ENCODE measurements around the gene RUVBL2.

DNA sequence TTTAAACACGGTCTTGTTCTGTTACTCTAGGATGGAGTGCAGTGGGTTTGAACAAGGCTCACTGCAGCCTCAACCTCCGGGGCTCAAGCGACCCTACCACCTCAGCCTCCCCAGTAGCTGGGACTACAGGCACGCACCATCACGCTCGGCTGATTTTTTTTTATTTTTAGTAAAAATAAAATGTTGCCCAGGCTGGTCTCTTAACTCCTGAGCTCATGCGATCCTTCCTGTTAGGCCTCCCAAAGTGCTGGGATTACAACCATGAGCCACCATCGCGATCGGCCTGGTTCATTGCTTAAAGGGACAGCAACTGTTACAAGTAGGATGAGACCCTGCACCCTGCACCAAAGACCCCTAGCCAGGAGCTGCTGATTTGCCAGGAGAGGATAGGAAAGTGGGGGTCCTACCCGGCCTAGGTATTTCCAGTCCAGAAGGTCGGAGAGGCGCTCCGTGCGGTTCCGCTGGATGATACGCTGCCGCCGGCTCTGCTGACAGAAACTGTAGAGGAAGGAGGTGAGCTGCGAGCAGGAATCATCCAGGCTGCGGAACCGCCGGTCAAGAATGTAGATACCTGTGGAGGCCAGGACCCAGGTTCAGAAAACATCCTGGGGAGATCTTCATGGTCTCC lies 23.4 kb upstream of the RUVBL2 start:
- TF ChIP-seq POLR2AphosphoS5 (IDR thresholded peaks at IDR 0.05; ENCODE audit: low read depth, low read length) (no peak), TAF1 (IDR thresholded peaks at IDR 0.05; ENCODE audit: borderline replicate concordance, insufficient read depth, low read length) (no peak), SIN3A (IDR thresholded peaks at IDR 0.05; ENCODE audit: borderline replicate concordance, insufficient read depth, low read length) (no peak)
- TF ChIP-seq, protein P1, sequence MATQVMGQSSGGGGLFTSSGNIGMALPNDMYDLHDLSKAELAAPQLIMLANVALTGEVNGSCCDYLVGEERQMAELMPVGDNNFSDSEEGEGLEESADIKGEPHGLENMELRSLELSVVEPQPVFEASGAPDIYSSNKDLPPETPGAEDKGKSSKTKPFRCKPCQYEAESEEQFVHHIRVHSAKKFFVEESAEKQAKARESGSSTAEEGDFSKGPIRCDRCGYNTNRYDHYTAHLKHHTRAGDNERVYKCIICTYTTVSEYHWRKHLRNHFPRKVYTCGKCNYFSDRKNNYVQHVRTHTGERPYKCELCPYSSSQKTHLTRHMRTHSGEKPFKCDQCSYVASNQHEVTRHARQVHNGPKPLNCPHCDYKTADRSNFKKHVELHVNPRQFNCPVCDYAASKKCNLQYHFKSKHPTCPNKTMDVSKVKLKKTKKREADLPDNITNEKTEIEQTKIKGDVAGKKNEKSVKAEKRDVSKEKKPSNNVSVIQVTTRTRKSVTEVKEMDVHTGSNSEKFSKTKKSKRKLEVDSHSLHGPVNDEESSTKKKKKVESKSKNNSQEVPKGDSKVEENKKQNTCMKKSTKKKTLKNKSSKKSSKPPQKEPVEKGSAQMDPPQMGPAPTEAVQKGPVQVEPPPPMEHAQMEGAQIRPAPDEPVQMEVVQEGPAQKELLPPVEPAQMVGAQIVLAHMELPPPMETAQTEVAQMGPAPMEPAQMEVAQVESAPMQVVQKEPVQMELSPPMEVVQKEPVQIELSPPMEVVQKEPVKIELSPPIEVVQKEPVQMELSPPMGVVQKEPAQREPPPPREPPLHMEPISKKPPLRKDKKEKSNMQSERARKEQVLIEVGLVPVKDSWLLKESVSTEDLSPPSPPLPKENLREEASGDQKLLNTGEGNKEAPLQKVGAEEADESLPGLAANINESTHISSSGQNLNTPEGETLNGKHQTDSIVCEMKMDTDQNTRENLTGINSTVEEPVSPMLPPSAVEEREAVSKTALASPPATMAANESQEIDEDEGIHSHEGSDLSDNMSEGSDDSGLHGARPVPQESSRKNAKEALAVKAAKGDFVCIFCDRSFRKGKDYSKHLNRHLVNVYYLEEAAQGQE (IDR thresholded peaks at IDR 0.05; ENCODE audit: insufficient read depth in 1 of 2, low read depth in 2 of 2, low read length in 2 of 2) = no peak

All from PFSK-1 (cell line).